B cell (primary cell): Measurements from ENCODE around the gene IL31. TPM values are rescaled to one million over a fixed set of nuclear protein-coding genes. Genes with fewer than 3 reads are reported as not detected.

Experiments
- ATAC-seq: fragments of 200-7000 bp; cut with Tn5 transposase; one replicate; pipeline ENCODE4 v1.10.0; 2021; ENCODE audit warnings: low read depth, mild to moderate bottlenecking, moderate number of reproducible peaks, moderate library complexity
- CTCF ChIA-PET: fragments of 350-600 bp; sonication (Branson Sonifier 250); formaldehyde crosslinking; loops from one replicate; lab custom pipeline; 2021; ENCODE audit warnings: antibody characterized with exemption, inconsistent platforms; lab: Charles Lee
- POLR2A ChIA-PET: fragments of 350-600 bp; sonication (Branson Sonifier 250); formaldehyde crosslinking; loops from one replicate; lab custom pipeline; 2021; ENCODE audit warnings: antibody characterized with exemption; lab: Charles Lee
- DNase-seq: peaks from one replicate; pipeline ENCODE4 v3.0.0; 2013
- H2AFZ ChIP-seq: 2 replicates; pipeline ENCODE4 v1.6.1; 2012; ENCODE audit warnings: mild to moderate bottlenecking, low read depth, low read length; ENCODE audit not compliant: insufficient read depth, poor library complexity, severe bottlenecking
- H3K27ac ChIP-seq, 2 donors: 1 replicate in 1 of 2; 2 replicates in 1 of 2; pipeline ENCODE4 v1.5.1; 2012 to 2013; ENCODE audit warnings: low read length in 2 of 2, mild to moderate bottlenecking in 2 of 2, moderate library complexity in 1 of 2
- H3K27me3 ChIP-seq, 4 experiments: fragments of 200-600 bp in 1 of 4; sonication (generic) in 1 of 4; replicated peaks in 1 of 4; 1 replicate in 2 of 4; 2 replicates in 2 of 4; pipeline versions ENCODE4 v1.6.1 to v1.7.0; 2013 to 2016; ENCODE audit warnings: low read length in 3 of 4, mild to moderate bottlenecking in 2 of 4, mixed read lengths in 1 of 4, moderate library complexity in 1 of 4; ENCODE audit not compliant: insufficient read depth in 4 of 4, control insufficient read depth in 3 of 4; ENCODE audit errors: control extremely low read depth in 1 of 4
- H3K36me3 ChIP-seq, 2 experiments: replicated peaks in 1 of 2; 1 replicate in 1 of 2; 2 replicates in 1 of 2; pipeline versions ENCODE4 v1.6.1 to v1.7.1; 2013; ENCODE audit warnings: low read length in 1 of 2; ENCODE audit not compliant: insufficient read depth in 2 of 2, control insufficient read depth in 1 of 2; ENCODE audit errors: control extremely low read depth in 1 of 2, extremely low read depth in 1 of 2
- H3K4me1 ChIP-seq, 2 donors: fragments of 200-600 bp in 1 of 2; sonication (generic) in 1 of 2; 1 replicate in 1 of 2; 2 replicates in 1 of 2; pipeline versions ENCODE4 v1.5.1 to v1.6.1; 2013 to 2017; ENCODE audit warnings: low read length in 2 of 2; ENCODE audit not compliant: control insufficient read depth in 2 of 2, insufficient read depth in 2 of 2
- H3K4me2 ChIP-seq: replicated peaks from 2 replicates; pipeline ENCODE3; 2012; ENCODE audit warnings: mild to moderate bottlenecking, low read depth, low read length; ENCODE audit not compliant: poor library complexity, severe bottlenecking
- H3K4me3 ChIP-seq, 5 experiments: fragments of 200-600 bp in 1 of 5; sonication (generic) in 1 of 5; 1 replicate in 3 of 5; 2 replicates in 2 of 5; pipeline versions ENCODE4 v1.5.1 to v1.7.0; 2011 to 2016; ENCODE audit warnings: low read length in 4 of 5, mild to moderate bottlenecking in 4 of 5, low read depth in 2 of 5, control low read depth in 1 of 5, moderate library complexity in 1 of 5; ENCODE audit not compliant: insufficient read depth in 1 of 5; ENCODE audit errors: control extremely low read depth in 1 of 5, extremely low read depth in 1 of 5
- H3K79me2 ChIP-seq: fragments of 200-600 bp; sonication (generic); one replicate; pipeline ENCODE4 v1.6.0; 2016; ENCODE audit warnings: low read length; ENCODE audit not compliant: control insufficient read depth, insufficient read depth
- H3K9ac ChIP-seq: fragments of 200-600 bp; sonication (generic); 2 replicates; pipeline ENCODE4 v1.6.1; 2017; ENCODE audit warnings: mild to moderate bottlenecking, low read length, moderate library complexity
- H3K9me3 ChIP-seq, 3 donors: one replicate each; pipeline versions ENCODE4 v1.6.1 to v1.7.1; 2013; ENCODE audit warnings: low read length in 2 of 3; ENCODE audit not compliant: control insufficient read depth in 2 of 3, insufficient read depth in 1 of 3; ENCODE audit errors: control extremely low read depth in 1 of 3
- H4K20me1 ChIP-seq: 2 replicates; pipeline ENCODE4 v1.6.0; 2012; ENCODE audit warnings: mild to moderate bottlenecking, low read length; ENCODE audit not compliant: insufficient read depth, control insufficient read depth, poor library complexity, severe bottlenecking
- H3K27ac Mint-ChIP-seq: one replicate; pipeline ENCODE4 v1.8.0; 2021; ENCODE audit warnings: mixed read lengths
- H3K27me3 Mint-ChIP-seq: one replicate; pipeline ENCODE4 v1.8.0; 2021; ENCODE audit warnings: mixed read lengths
- H3K4me1 Mint-ChIP-seq: one replicate; pipeline ENCODE4 v1.8.0; 2021; ENCODE audit warnings: mixed read lengths
- H3K4me3 Mint-ChIP-seq: one replicate; pipeline ENCODE4 v1.8.0; 2021; ENCODE audit warnings: mixed read lengths
- H3K9me3 Mint-ChIP-seq: one replicate; pipeline ENCODE4 v1.8.0; 2022; ENCODE audit warnings: mixed read lengths; ENCODE audit not compliant: insufficient read depth
- CTCF ChIP-seq: fragments of 200-600 bp; IDR thresholded peaks from one replicate; pipeline ENCODE4 v1.8.0; 2022; ENCODE audit warnings: antibody characterized with exemption, mild to moderate bottlenecking
- EZH2 ChIP-seq: IDR thresholded peaks from 2 replicates; pipeline ENCODE4 v1.6.1; 2012; ENCODE audit warnings: borderline replicate concordance, low read depth, mild to moderate bottlenecking, moderate library complexity, low read length; ENCODE audit not compliant: insufficient read depth, poor library complexity, severe bottlenecking
- WGBS: methylation state at CpG from one replicate; pipeline ENCODE4 v1.1.5; 2013; ENCODE audit warnings: missing lambda C conversion rate; ENCODE audit not compliant: insufficient coverage; 5-methylcytosine and 5-hydroxymethylcytosine counted together
- intact Hi-C: fragments of 100-400 bp; cut with micrococcal nuclease; formaldehyde crosslinking; loops from one replicate; pipeline ENCODE4 v1.10.0; 2022
- polyA plus RNA-seq: library from polyadenylated mRNA; depleted of rRNA; stranded (reverse); fragments of >200 nt; gene quantifications from 2 replicates; pipeline ENCODE4 v1.2.3, GENCODE V29; 2012
- total RNA-seq, 2 donors: library from RNA; stranded (reverse); fragments of 120-200 nt in 1 of 2; gene quantifications; 1 replicate in 1 of 2; 2 replicates in 1 of 2; pipeline versions ENCODE4 v1.2.3 to v1.2.4, GENCODE V29; 2013 to 2022

IL31 gene
- total and polyA plus RNA-seq, 2 donors (not counting 1 experiment from before 2014, with no cell fraction given) = not detected

- Histone ChIP-seq H3K9ac (no peak overlapping the region), H4K20me1 (no peaks in the 10 kb centered on the region), H3K27ac (no peak overlapping the region), H3K36me3 (peaks cover 0 to 55% of the 10 kb centered on the region in 2 experiments), H3K4me3 (no peak overlapping the region), H3K79me2 (no peaks in the 10 kb centered on the region), H3K9me3 (no peaks in the 10 kb centered on the region), H3K4me1 (no peaks in the 10 kb centered on the region), H3K27me3 (no peaks in the 10 kb centered on the region), H2AFZ (no peak overlapping the region), H3K4me2 (no peak overlapping the region)
- no peaks in the 10 kb centered on the region for H3K9me3 Mint-ChIP-seq
- no peaks in the 10 kb centered on the region for H3K27me3 Mint-ChIP-seq
- POLR2A ChIA-PET = no interaction called here
- no peaks in the 10 kb centered on the region for H3K4me1 Mint-ChIP-seq
- intact Hi-C loops = no loop called here
- TF ChIP-seq CTCF (no peak), EZH2 (no peak)
- CTCF ChIA-PET = interaction anchor here (0.7 kb wide), 1 partner anchor 17 kb away, joined by 3 read pairs; no protein-coding TSS in a partner anchor
- no peak for DNase-seq
- no peak for ATAC-seq
- WGBS = 97% methylated on average over 15 of the region's 15 CpGs
- H3K4me3 Mint-ChIP-seq = no peak overlapping the region
- no peak overlapping the region for H3K27ac Mint-ChIP-seq
These were observed 34.8 kb downstream of the IL31 start for GRCh38 chr12:122139266-122139665.

- no peaks in the 10 kb centered on the region for H3K9me3 ChIP-seq
- Mint-ChIP-seq H3K4me3 (no peak overlapping the region), H3K27ac (no peak overlapping the region), H3K27me3 (no peaks in the 10 kb centered on the region), H3K9me3 (no peaks in the 10 kb centered on the region), H3K4me1 (no peaks in the 10 kb centered on the region)
- H3K27ac ChIP-seq = no peak overlapping the region
- H3K79me2 ChIP-seq = no peaks in the 10 kb centered on the region
- no peak overlapping the region for H3K4me2 ChIP-seq
- CTCF ChIA-PET = interaction anchor here (0.5 to 1.1 kb wide), 2 partner anchors 15 to 621 kb away, joined by 3 read pairs; no protein-coding TSS in a partner anchor
- over 99% methylated on average over 8 of the region's 11 CpGs for WGBS
- H3K4me1 ChIP-seq = no peaks in the 10 kb centered on the region
- DNase-seq = no peak
- H3K4me3 ChIP-seq = no peak overlapping the region
- H3K36me3 ChIP-seq = peaks cover 0 to 59% of the 10 kb centered on the region in 2 experiments
- H3K27me3 ChIP-seq = no peaks in the 10 kb centered on the region
- no peak overlapping the region for H3K9ac ChIP-seq
- ATAC-seq = no peak
- intact Hi-C loops = no loop called here
- POLR2A ChIA-PET = no interaction called here
- no peak overlapping the region for H2AFZ ChIP-seq
- no peaks in the 10 kb centered on the region for H4K20me1 ChIP-seq
- TF ChIP-seq CTCF (no peak), EZH2 (no peak)
These were observed 35.4 kb downstream of the IL31 start for GRCh38 chr12:122138616-122139015.
